GM19025 (cell line): Measurements from ENCODE around the gene CCDC6.

Source experiments
- ATAC-seq: cut with Tn5 transposase; IDR thresholded peaks from one replicate; pipeline ENCODE4 v1.9.1; 2021; ENCODE audit warnings: mild to moderate bottlenecking, low read depth, moderate library complexity; ENCODE audit not compliant: unreplicated experiment

The CCDC6 gene

DNA sequence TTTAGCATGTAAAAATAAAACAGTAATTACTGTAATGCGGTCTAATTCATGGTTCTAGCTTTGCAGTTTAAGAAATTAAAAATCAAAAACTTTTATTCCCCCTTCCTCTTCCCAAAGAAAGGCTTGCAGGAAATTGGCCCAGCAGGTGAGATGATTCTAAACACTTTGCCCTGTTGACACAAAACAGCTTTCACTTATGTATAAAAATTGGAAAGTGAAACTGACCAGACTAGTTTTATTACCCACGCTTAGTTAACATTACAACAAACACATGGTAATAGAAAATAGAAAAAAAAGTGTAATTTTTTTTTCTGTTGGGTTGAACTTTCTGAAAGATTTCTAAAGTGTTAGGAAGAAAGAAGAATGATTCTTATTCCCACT, 1.2 kb upstream of the CCDC6 start:
- ATAC-seq = no peak

DNA sequence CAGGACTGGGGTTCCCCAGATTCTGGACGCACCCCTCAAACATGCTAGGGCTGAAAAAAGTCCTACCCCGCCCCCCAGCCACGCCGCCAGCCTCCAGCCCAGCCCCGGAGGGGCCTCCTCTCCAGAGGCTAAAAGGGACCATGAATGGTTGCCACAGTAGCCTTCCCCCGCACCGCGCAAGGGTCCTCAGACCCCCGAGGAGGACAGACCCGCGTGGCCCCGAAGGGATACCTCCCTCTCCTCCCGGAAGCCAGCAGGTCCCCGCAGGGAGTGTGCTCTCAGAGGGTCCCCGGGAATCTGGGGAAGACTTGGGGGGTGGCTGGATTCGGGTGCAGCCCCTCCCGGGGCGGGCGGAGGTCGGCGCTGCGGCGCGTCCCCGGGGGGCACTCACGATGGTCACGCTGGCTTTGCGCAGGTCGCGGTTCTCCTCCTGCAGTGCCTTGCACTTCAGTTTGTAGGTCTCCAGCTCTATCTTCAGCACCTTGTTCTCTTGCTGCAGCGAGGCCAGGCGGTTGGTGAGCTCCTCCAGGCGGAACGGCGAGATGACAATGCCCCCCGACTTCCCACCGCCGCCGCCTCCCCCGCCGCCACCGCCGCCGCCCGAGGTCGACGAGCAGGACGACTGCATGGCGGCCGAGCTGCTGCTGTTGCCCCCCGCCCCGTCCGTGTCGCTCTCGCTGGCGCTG, 482 bp downstream of the CCDC6 start:
- no peak for ATAC-seq

DNA sequence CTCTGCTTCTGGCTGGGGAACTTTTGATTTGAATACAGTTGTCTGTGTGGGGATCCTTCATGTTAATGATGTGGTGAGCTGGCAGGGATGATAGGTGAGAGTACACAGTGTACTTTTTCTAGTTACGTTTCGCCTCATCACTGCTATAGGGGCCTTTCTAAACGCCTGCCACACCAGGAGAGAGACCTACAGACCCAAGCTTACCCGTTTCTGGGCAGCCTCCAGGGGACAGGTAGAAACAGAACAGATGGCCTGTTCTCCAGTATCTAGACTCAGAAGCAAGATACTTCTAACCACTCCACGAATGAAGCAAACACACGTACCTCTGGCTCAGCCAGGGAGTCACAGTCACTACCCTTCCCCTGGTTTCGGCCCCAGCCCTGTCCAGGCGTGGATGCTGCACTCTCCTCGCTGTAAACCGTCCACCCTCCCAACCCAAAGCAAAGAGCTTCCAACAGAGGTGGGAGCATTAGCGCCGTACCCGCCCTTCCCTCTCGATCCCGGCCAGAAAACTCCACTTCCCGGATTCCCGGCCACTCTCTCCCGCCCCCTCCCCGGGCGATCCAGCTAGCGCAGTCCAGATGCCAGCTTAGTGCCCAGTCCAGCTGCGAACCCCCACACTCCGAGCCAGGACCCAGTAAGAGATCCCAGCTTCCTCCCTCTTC, 1.2 kb downstream of the CCDC6 start:
- ATAC-seq = peak; percentile 43

DNA sequence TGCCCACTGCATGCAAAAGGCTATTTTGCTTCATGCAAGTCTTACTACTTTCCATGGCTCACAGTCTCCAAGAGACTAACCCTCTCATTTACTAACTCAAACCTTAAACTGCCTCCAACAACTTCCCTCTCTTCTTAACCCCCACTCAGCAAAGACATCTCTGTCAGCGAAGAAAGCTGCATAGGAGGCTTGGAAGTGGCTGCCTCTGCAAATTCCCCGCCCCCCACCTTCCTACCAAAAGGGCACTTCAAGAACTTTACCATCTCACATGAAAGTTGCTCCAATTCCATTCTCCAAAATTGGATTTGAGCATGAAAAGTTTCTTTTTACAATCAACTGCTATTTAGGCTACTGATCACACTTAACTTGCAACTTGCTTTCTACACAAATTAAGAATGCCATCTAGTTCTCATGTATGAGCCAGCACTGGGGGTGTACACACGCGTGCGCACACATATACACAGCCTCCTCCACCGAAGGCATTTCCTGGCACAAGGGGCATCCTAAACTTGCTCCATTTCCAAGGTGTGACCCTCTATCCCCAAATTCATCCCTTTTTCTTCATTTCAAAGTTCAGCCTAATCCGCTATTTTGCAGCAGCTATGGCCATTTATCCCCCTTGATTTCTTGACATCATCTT, 1.8 kb downstream of the CCDC6 start:
- no peak for ATAC-seq

DNA sequence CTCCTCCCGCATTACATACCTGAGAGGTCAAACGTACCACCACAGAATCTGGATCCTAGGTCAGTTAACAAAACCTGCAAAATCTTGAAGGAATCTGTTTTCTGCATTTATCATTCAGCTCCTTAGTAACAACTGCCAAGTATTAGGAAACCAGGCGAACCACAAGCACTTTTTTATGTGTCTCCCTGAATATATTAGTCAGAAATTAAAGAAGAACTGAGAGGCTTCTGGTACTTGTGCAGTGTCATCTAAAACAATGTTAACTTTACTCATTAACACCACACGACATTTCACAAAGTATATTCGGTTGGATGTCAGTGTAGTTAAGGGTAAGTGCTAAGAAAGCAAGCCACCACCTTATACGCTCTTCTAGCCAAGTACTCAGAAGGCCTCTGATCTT, 2.5 kb downstream of the CCDC6 start:
- ATAC-seq = no peak

DNA sequence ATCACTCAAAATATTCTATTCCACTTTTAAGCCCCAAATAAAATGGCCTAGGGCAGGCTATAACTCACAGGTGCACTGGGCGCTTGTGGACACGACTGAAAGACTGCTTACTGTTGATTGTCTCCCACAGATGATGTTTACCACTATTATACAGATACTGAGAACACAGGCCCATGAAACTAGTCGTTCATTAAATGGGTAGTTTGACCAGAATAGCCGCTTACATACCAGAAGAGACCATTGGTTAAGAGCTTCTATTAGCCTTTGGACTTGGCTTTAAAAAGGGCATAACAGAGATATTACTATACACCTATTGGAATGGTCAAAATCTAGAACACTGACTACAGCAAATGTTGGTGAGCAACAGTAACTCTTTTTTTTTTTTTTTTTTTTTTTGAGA, 4.3 kb downstream of the CCDC6 start:
- no peak for ATAC-seq

DNA sequence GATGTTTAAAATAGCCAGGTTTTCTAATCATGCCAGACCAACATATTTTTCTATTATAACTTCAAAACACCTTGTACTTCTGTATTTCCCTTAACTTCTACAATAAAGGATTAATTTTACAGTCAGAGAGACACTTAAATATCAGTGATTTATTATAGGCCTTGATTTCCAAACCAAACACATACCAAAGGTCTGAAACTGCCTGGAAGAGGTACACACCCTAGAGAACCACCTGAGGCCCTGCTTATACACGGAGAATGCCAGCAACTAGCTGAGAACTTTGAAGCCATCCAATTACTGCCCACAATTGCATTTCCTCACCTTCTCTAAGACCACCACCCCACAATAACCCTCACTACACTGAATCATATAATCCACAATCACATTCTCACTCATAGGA, 4.9 kb downstream of the CCDC6 start:
- ATAC-seq = no peak

DNA sequence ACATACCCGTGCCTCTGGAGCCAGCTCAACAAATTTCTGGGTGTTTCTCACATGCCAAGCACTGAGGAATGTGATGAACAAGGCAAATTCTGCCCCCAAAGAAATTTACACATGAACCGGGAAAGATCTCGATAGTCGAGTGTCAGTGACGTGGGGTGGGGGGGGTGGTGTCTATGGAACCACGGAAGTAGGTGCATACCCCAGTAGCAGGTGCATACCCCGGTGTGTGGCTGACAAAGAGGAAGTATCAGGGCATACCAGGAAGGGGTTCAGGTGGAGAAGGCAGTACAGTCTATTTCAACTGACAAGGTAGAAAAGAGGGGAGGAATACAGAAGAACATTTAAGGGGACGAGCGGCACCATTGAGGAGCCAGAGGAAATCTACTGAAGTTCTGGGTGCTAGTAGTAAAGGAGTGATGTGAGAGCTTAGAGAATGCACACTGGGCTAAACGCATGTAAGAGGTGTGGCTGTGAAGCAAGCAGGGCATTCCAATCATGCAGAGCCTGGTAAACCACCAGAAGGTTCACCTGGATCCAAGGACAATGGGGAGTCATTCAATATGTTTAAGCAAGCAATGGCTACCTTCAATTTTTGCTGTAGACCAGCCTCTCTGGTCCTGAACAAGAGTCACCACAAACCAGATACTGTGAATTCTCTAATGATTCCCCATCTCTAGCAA, 6.2 kb downstream of the CCDC6 start:
- ATAC-seq = no peak

DNA sequence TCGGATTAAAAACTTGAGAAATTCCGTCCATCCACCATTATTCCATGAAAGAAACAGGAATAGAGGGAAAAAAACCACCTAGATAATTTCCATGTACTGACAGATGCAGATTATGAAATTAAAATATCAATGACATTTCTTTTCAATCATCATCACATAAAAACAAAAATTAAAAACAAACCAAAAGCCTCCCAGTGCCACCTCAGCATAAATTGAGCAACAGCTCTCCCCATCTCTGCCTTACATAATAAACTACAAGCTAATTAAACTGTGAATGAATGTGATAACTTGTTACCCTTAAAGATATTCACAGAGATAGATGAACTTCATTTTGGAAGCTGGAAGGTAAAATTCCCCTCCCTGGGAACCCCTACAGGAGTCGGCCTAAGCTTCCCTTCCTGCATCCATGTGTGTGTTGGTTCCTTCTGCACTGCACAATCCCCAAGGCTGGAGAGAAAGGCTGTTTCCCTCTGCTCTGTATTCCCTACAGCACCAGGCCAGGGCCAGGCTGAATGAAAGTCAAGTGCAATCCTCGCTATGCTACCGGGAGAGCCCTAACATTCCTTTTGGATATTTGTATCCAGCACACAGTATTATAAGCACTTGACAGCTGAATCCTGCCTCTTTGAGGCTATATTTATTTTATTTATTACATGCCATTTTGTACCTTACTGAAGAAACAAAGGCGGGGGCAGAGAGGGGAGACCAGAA, 8.1 kb downstream of the CCDC6 start:
- no peak for ATAC-seq

DNA sequence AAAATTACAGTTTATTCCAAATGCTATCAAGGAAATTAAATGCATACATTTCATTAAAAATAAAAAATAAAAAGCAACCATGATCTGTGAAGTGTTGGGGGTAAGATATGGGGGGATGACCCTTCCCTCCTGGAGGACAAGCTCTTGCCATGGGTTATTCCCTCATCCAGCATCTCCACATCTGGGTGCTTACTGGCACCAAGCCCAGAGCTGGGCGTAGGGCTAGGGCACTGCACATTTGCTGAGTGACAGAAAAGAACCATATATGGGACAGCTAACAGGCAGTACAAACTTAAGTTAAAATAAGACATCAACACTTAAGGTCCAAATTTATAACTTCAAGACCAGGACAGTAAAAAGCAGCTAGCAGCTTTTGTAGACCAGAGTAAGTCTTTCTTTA, 10.2 kb downstream of the CCDC6 start:
- ATAC-seq = no peak

DNA sequence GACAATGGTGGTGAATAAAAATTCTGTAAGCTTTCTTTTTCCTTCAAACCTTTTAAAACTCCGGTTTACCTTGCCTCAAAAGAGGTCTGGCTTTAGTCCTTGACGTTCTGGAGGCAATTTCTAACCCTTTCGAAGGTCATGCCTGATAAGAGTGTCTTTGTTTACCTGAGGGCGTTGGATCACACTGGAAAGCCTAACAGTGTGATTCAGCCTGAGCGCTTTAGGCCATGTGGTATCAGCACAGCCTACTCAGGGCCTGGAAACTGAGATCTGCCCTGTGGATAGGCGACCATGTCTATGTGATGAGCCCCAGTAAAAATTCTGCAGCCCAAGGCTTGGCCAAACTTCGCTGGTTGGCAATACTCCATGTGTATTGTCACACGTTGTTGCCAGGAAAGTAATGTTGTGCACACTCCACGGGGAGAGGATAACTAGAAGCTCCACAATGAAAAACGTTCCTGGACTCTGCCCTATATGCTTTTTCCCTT, 10.7 kb downstream of the CCDC6 start:
- no peak for ATAC-seq

DNA sequence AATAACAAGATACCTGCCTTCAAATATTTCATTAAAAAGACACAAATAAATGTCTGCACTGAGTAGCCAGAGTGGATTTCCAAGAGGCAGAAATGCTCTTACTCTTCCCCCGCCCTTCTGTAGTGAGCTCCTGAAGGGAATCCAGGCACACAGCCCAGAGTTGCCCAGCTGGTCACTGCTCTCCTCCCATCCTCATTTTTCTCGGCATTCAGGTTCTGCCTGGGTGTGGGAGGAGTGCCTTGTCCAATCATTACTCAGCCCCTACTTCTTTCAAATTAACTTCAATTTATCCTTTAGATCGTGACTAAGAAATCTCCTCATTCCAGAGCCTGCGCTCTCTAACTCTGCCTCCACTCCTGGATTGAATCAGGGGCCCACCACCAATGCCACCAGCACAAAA, 12.2 kb downstream of the CCDC6 start:
- ATAC-seq = no peak

DNA sequence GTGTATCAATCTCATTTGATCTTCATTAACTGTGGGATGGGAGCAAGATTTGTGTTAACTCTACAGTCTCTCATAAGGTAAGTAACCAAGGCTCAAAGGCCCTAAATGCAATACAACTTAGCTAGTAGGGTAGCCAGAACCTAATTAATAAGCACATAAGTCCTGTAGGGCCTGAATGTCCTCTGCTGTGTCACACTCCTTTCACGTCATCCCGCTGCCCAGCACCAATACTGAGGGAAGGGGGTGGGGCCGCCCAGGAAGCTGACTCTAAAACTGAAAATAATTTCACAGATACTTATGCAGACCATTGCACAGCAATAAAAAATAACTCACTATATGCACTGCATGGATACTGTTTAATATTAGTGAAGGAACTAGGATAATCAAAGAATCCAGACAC, 13.7 kb downstream of the CCDC6 start:
- ATAC-seq = no peak

DNA sequence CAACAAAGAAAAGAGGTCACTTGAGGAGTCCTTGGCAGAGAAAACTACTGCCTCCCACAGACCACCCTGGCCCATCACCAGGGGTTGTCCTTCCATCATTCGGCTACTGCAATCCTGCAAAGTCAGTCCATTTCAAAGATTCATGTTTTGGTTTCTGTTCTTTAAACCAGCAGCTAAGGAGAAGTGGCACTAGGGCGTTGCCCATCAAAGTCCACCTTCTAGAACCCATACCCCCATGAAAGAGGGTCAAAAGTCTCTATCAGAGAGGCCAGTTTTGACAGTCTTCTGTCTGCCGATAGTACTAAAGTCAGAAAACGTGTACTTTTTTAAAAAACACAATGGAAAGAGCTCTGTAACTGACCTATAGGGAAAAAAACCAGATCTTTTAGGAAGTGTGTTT, 14.4 kb downstream of the CCDC6 start:
- no peak for ATAC-seq

DNA sequence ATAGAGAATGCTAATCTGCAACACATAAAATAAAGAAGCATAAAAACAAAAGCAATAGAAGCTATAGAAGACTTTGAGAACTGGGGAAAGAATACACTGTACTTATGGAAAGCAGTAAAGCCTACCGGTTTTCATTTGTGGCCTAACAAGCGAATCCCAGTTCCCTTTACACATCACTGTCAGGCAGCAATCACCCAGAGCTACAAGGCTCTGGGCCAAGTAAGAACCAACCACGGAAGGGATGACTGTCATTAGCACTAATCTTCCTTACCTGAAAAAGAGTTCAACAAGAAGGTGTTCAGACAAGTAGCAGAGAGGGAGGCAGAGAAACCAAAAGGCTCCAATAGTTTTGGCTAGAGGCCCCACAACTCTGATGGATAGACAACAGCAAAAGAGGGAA, 15.0 kb downstream of the CCDC6 start:
- no peak for ATAC-seq

DNA sequence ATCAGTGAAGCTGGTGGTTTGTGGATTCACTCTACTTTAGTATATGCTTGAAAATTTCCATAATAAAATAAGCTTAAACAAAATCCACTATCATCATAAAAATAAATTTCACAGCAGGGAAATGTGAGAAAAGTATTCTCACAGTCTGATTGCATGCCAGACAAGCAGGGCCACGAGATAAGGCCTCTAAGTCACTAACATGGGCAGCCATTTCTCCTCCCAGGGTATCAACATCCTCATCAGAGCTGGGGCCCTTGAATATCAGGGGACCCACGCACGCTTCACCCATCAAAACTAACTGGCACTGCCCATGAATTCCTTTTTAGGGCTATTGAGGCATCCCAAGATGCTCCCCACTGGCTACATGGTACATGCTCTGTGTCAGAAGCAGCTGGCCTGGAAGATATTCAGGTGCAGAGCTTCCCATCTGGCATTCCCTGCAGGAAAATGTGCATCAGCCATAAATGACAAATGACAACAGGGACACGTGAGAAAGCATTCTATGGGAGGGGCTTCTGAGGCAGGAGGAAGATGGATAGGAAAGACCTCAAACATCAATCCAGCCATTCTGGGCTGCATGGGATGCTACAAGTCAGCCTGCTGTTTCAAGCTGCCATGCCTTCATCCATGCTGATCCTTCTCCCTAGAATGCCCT, 17.4 kb downstream of the CCDC6 start:
- ATAC-seq = no peak

DNA sequence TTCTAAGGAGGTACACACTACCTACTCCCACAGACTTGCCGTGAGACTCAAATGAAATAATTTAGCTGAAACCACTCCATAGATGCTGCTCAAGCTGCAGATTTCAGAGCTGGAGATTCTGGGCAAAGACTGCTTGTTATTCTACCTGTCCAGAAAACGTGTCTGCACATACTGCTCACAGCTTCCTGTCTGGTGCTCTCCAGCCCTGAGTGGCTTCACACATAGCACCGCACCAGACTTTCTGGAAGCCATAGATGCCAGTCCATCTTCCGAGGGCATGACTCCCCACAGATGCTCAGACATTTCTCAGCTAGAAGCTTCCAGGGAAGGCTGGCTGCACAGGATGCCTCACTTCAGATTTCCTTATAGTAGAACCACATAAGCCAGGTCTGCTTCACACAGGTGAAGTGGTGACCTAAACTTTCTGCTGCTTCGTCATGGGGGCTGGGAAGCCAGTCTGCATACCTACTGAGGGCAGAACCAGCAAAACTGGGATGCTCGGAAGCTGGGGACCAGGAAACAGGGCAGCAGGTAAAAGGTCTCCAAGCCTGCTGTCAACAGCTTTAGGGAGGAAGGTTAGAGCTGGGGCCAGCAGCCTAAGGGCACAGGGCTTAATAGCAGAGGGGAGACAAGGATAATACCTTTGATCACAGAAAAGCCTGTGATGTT, 18.2 kb downstream of the CCDC6 start:
- no peak for ATAC-seq

DNA sequence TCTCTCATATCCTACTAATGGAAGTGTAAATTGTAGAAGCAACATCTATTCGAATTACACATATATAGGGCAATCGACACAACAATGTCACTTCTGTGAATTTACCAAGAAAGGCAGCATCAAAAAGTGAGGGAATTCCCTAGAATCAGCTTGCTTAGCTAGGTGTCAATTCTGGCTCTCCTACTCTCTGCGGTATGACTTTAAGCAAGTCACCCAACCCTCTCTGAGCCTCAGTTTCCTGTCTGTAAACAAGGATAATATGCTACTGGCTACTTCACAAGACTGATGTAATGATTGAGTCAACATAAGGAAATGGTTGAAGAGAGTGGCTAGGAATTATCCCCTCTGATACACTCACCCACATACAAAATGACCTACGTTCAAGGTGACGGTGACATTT, 19.4 kb downstream of the CCDC6 start:
- no peak for ATAC-seq

DNA sequence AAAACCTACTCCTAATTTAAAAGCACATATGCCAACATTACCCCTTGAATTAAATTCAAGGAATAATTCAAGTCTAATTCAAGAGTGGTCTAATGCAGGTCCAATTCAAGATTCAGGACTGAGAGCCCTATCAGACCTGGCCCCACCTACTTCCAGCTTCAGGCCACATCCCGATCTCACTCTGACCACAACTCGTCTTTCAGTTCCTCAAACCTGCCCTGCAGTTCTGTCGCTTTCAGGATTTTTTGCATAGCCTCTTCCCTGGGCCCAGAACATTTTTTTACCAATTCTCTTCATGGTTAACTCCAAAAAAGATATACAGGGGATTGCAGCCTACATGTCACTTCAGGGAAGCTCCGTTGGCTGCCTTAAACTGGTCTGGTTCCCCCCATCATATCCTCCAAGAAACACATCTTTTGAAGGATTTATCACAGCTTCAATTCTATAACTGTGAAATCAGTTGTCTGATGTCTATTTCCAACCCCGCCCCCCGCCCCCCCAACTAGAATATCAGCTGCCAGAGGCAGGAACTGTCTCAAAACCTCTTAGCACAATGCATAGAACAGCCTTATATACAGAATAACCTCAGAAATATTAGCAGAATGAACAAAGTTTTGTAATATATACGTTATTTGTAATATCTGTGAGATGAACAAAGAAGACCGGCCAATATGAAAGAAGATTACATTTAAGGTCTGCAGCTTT, 20.8 kb downstream of the CCDC6 start:
- peak; percentile 78 for ATAC-seq
